ENCODE data around the gene SHISA6. TPM values are rescaled to one million over a fixed set of nuclear protein-coding genes. Genes with fewer than 3 reads are reported as not detected.

The SHISA6 gene
- polyA plus RNA-seq, 1 donor (not counting 4 experiments of a cell fraction or from before 2014, with no cell fraction given), result 2.2 TPM

- Histone ChIP-seq H4K20me1 (ENCODE audit: control insufficient read depth, extremely low read depth, insufficient read depth, low read length) (no peaks in the 10 kb centered on the region), H3K4me1 (ENCODE audit: control insufficient read depth, extremely low read depth, insufficient read depth, low read length) (no peaks in the 10 kb centered on the region), H3K4me2 (ENCODE audit: control insufficient read depth, extremely low read depth, insufficient read depth, low read depth, low read length) (no peak overlapping the region), H3K27me3 (ENCODE audit: control insufficient read depth, extremely low read depth, insufficient read depth, low read length) (no peaks in the 10 kb centered on the region), H3K9ac (ENCODE audit: control insufficient read depth, extremely low read depth, insufficient read depth, low read length) (no peak overlapping the region), H3K4me3 (ENCODE audit: control insufficient read depth in 2 of 3, extremely low read depth in 1 of 3, insufficient read depth in 2 of 3, low read depth in 1 of 3, low read length in 3 of 3) (no peak overlapping the region), H3K27ac (ENCODE audit: control insufficient read depth, insufficient read depth, low read length) (no peak overlapping the region), H3K9me1 (ENCODE audit: control insufficient read depth, extremely low read depth, insufficient read depth, low read length) (no peaks in the 10 kb centered on the region), H3K36me3 (ENCODE audit: control insufficient read depth in 2 of 2, extremely low read depth in 1 of 2, insufficient read depth in 2 of 2, low read length in 2 of 2) (no peaks in the 10 kb centered on the region), H3K79me2 (ENCODE audit: control insufficient read depth, insufficient read depth, low read length) (no peaks in the 10 kb centered on the region), H2AFZ (ENCODE audit: control insufficient read depth, low read length) (no peak overlapping the region), H3K9me3 (ENCODE audit: control insufficient read depth, low read depth, low read length) (no peaks in the 10 kb centered on the region)
- DNase-seq (ENCODE audit: low read depth, low spot score) (no peak), FAIRE-seq (no peak)
- dilution Hi-C loops (cut with MboI; ENCODE audit: extremely low pct_ligation_motif_present, low sequenced_read_pairs), result no loop called here
- TF ChIP-seq, protein P1, sequence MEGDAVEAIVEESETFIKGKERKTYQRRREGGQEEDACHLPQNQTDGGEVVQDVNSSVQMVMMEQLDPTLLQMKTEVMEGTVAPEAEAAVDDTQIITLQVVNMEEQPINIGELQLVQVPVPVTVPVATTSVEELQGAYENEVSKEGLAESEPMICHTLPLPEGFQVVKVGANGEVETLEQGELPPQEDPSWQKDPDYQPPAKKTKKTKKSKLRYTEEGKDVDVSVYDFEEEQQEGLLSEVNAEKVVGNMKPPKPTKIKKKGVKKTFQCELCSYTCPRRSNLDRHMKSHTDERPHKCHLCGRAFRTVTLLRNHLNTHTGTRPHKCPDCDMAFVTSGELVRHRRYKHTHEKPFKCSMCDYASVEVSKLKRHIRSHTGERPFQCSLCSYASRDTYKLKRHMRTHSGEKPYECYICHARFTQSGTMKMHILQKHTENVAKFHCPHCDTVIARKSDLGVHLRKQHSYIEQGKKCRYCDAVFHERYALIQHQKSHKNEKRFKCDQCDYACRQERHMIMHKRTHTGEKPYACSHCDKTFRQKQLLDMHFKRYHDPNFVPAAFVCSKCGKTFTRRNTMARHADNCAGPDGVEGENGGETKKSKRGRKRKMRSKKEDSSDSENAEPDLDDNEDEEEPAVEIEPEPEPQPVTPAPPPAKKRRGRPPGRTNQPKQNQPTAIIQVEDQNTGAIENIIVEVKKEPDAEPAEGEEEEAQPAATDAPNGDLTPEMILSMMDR (optimal IDR thresholded peaks at IDR 0.05 in 1 of 3, IDR thresholded peaks at IDR 0.05 in 1 of 3, conservative IDR thresholded peaks at IDR 0.05 in 1 of 3; ENCODE audit: extremely low read depth in 1 of 3, insufficient read depth in 2 of 3, low read length in 3 of 3), result no peak
- TF ChIP-seq EZH2 (IDR thresholded peaks at IDR 0.05; ENCODE audit: low read length), result no peak
Measured at GRCh38 chr17:11454096-11454495, 213.1 kb downstream of the SHISA6 start.

DNA sequence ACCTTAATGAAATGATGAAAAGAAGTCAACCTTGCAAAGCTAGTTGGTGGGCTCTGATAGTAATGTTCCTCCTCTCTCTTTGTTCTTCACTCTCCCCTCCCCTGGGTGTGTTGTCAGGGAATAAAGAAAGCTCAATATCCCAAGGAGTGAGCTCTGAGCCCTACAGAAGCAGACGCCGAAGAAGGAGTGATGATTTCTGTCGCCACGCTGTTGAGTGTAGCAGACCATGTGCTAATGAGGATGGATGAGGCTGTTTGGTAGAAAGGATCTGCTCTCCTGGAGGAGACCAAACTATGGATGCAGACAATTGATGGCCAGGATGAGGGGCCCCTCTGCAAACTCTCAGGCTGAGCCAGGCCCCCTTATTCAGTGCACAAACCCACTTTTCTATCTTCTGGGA lies 217.3 kb downstream of the SHISA6 start:
- H3K27ac ChIP-seq (ENCODE audit: control insufficient read depth, insufficient read depth, low read length), result no peak overlapping the region
- H3K27me3 ChIP-seq (ENCODE audit: control insufficient read depth, extremely low read depth, insufficient read depth, low read length), result no peaks in the 10 kb centered on the region
- H3K36me3 ChIP-seq (ENCODE audit: control insufficient read depth in 2 of 2, extremely low read depth in 1 of 2, insufficient read depth in 2 of 2, low read length in 2 of 2), result no peaks in the 10 kb centered on the region
- no peak overlapping the region for H3K4me2 ChIP-seq (ENCODE audit: control insufficient read depth, extremely low read depth, insufficient read depth, low read depth, low read length)
- H3K9me1 ChIP-seq (ENCODE audit: control insufficient read depth, extremely low read depth, insufficient read depth, low read length), result no peaks in the 10 kb centered on the region
- H3K79me2 ChIP-seq (ENCODE audit: control insufficient read depth, insufficient read depth, low read length), result no peaks in the 10 kb centered on the region
- H3K9me3 ChIP-seq (ENCODE audit: control insufficient read depth, low read depth, low read length), result no peaks in the 10 kb centered on the region
- DNase-seq (ENCODE audit: low read depth, low spot score), result no peak
- no peaks in the 10 kb centered on the region for H3K4me1 ChIP-seq (ENCODE audit: control insufficient read depth, extremely low read depth, insufficient read depth, low read length)
- no peak for TF ChIP-seq EZH2 (IDR thresholded peaks at IDR 0.05; ENCODE audit: low read length)
- TF ChIP-seq, protein P1 (optimal IDR thresholded peaks at IDR 0.05 in 1 of 3, IDR thresholded peaks at IDR 0.05 in 1 of 3, conservative IDR thresholded peaks at IDR 0.05 in 1 of 3; ENCODE audit: extremely low read depth in 1 of 3, insufficient read depth in 2 of 3, low read length in 3 of 3), result no peak
- H3K4me3 ChIP-seq (ENCODE audit: control insufficient read depth in 2 of 3, extremely low read depth in 1 of 3, insufficient read depth in 2 of 3, low read depth in 1 of 3, low read length in 3 of 3), result no peak overlapping the region
- H3K9ac ChIP-seq (ENCODE audit: control insufficient read depth, extremely low read depth, insufficient read depth, low read length), result no peak overlapping the region
- H4K20me1 ChIP-seq (ENCODE audit: control insufficient read depth, extremely low read depth, insufficient read depth, low read length), result no peaks in the 10 kb centered on the region
- dilution Hi-C loops (cut with MboI; ENCODE audit: extremely low pct_ligation_motif_present, low sequenced_read_pairs), result no loop called here
- no peak overlapping the region for H2AFZ ChIP-seq (ENCODE audit: control insufficient read depth, low read length)
- FAIRE-seq, result no peak
